Measurements from ENCODE around the gene GFER. TPM values are rescaled to one million over a fixed set of nuclear protein-coding genes. Genes with fewer than 3 reads are reported as not detected.

GFER gene
- total and polyA plus RNA-seq, 2 donors (not counting 1 experiment from before 2014, with no cell fraction given): 15.6 to 30.4 TPM

DNA sequence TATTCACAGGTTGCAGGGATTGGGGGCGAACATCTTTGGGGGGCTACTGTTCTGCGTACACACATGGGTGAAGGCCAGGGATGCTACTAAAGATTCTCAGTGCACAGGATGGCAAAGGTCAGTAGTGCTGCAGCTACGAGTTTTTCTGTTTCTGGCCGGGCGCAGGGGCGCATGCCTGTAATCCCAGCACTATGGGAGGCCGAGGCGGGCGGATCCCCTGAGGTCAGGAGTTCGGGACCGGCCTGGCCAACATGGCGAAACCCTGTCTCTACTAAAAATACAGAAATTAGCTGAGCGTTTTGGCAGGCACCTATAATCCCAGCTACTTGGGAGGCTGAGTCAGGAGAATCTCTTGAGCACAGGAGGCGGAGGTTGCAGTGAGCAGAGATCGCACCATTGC lies 29.5 kb downstream of the GFER start:
- Histone ChIP-seq H4K20me1 (ENCODE audit: control insufficient read depth, insufficient read depth, low read length, poor library complexity, severe bottlenecking) (peaks cover 7% of the 10 kb centered on the region), H3K36me3 (replicated peaks in 1 of 2; ENCODE audit: control extremely low read depth in 1 of 2, control insufficient read depth in 1 of 2, extremely low read depth in 1 of 2, insufficient read depth in 2 of 2, low read length in 1 of 2) (no peaks in the 10 kb centered on the region), H3K9me3 (ENCODE audit: control extremely low read depth in 1 of 3, control insufficient read depth in 2 of 3, insufficient read depth in 1 of 3, low read length in 2 of 3) (no peaks in the 10 kb centered on the region), H3K4me1 (ENCODE audit: control insufficient read depth in 2 of 2, insufficient read depth in 2 of 2, low read length in 2 of 2) (peaks cover 13 to 16% of the 10 kb centered on the region in 2 donors), H3K79me2 (ENCODE audit: control insufficient read depth, insufficient read depth, low read length) (peaks cover 15% of the 10 kb centered on the region), H3K27ac (ENCODE audit: low read length in 2 of 2) (no peak overlapping the region), H3K4me2 (replicated peaks; ENCODE audit: low read depth, low read length, poor library complexity, severe bottlenecking) (no peak overlapping the region), H2AFZ (ENCODE audit: insufficient read depth, low read depth, low read length, poor library complexity, severe bottlenecking) (no peak overlapping the region), H3K9ac (ENCODE audit: low read length) (no peak overlapping the region), H3K27me3 (replicated peaks in 1 of 4; ENCODE audit: control extremely low read depth in 1 of 4, control insufficient read depth in 3 of 4, insufficient read depth in 4 of 4, low read length in 3 of 4) (peaks cover 0 to 7% (median 0%) of the 10 kb centered on the region in 4 experiments), H3K4me3 (ENCODE audit: control extremely low read depth in 1 of 5, extremely low read depth in 1 of 5, insufficient read depth in 1 of 5, low read depth in 2 of 5, low read length in 4 of 5) (no peak overlapping the region)
- peaks cover 3% of the 10 kb centered on the region for H3K27me3 Mint-ChIP-seq
- ChIA-PET POLR2A (no interaction called here), CTCF (interaction anchor here (1.2 to 2.8 kb wide), 2 partner anchors 9 kb away, joined by 3 to 10 read pairs; no protein-coding TSS in a partner anchor)
- WGBS (ENCODE audit: insufficient coverage): 95% methylated on average over 13 of the region's 15 CpGs
- no peak overlapping the region for H3K27ac Mint-ChIP-seq
- ATAC-seq (ENCODE audit: low read depth): no peak
- intact Hi-C loops (cut with micrococcal nuclease): no loop called here
- no peak overlapping the region for H3K4me3 Mint-ChIP-seq
- H3K9me3 Mint-ChIP-seq (ENCODE audit: insufficient read depth): no peaks in the 10 kb centered on the region
- no peak for TF ChIP-seq EZH2 (IDR thresholded peaks at IDR 0.05; ENCODE audit: borderline replicate concordance, insufficient read depth, low read depth, low read length, poor library complexity, severe bottlenecking)
- TF ChIP-seq, protein P1, sequence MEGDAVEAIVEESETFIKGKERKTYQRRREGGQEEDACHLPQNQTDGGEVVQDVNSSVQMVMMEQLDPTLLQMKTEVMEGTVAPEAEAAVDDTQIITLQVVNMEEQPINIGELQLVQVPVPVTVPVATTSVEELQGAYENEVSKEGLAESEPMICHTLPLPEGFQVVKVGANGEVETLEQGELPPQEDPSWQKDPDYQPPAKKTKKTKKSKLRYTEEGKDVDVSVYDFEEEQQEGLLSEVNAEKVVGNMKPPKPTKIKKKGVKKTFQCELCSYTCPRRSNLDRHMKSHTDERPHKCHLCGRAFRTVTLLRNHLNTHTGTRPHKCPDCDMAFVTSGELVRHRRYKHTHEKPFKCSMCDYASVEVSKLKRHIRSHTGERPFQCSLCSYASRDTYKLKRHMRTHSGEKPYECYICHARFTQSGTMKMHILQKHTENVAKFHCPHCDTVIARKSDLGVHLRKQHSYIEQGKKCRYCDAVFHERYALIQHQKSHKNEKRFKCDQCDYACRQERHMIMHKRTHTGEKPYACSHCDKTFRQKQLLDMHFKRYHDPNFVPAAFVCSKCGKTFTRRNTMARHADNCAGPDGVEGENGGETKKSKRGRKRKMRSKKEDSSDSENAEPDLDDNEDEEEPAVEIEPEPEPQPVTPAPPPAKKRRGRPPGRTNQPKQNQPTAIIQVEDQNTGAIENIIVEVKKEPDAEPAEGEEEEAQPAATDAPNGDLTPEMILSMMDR (IDR thresholded peaks at IDR 0.05): no peak
- no peak for DNase-seq
- peaks cover 10% of the 10 kb centered on the region for H3K4me1 Mint-ChIP-seq

DNA sequence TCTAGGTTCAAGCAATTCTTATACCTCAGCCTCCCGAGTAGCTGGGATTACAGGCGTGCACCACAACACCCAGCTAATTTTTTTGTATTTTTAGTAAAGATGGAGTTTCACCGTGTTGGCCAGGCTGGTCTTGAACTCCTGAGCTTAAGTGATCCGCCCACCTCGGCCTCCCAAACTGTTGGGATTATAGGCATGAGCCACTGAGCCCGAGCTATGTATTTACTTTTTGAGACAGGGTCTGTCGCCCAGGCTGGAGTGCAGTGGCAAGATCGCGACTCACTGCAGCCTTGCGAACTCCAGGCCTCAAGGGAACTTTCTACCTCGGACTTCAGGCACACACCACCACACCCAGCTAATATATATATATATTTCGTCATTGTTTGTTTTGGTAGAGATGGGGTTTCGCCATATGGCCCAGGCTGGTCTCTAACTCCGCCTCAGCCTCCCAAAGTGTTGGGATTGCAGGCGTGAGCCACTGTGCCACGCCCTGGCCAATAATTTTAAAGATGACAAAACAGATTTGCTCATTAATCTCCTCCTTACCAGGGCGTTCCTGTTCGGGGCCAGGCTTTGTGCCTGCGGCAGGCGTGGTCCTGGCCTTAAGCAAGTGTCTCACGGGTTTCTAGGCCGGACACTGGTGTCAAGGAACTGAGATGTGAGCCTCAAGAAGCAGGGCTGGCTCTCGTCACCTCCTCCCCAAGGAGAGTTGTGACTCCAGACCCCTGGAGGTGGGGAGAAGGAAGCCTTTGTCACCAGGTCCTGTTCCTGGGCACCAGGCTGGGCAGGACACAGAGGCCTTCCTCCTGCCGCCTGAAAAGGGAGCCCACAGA lies 31.3 kb downstream of the GFER start:
- no peak for DNase-seq
- H3K4me3 Mint-ChIP-seq: no peak overlapping the region
- Histone ChIP-seq H3K4me2 (replicated peaks; ENCODE audit: low read depth, low read length, poor library complexity, severe bottlenecking) (no peak overlapping the region), H3K9ac (ENCODE audit: low read length) (no peak overlapping the region), H3K9me3 (ENCODE audit: control extremely low read depth in 1 of 3, control insufficient read depth in 2 of 3, insufficient read depth in 1 of 3, low read length in 2 of 3) (no peaks in the 10 kb centered on the region), H2AFZ (ENCODE audit: insufficient read depth, low read depth, low read length, poor library complexity, severe bottlenecking) (no peak overlapping the region), H4K20me1 (ENCODE audit: control insufficient read depth, insufficient read depth, low read length, poor library complexity, severe bottlenecking) (no peaks in the 10 kb centered on the region), H3K4me3 (ENCODE audit: control extremely low read depth in 1 of 5, extremely low read depth in 1 of 5, insufficient read depth in 1 of 5, low read depth in 2 of 5, low read length in 4 of 5) (no peak overlapping the region), H3K79me2 (ENCODE audit: control insufficient read depth, insufficient read depth, low read length) (peaks cover 3% of the 10 kb centered on the region), H3K4me1 (ENCODE audit: control insufficient read depth in 2 of 2, insufficient read depth in 2 of 2, low read length in 2 of 2) (peaks cover 12 to 15% of the 10 kb centered on the region in 2 donors), H3K27me3 (replicated peaks in 1 of 4; ENCODE audit: control extremely low read depth in 1 of 4, control insufficient read depth in 3 of 4, insufficient read depth in 4 of 4, low read length in 3 of 4) (peaks cover 0 to 21% (median 6%) of the 10 kb centered on the region in 4 experiments), H3K27ac (ENCODE audit: low read length in 2 of 2) (no peak overlapping the region), H3K36me3 (replicated peaks in 1 of 2; ENCODE audit: control extremely low read depth in 1 of 2, control insufficient read depth in 1 of 2, extremely low read depth in 1 of 2, insufficient read depth in 2 of 2, low read length in 1 of 2) (no peaks in the 10 kb centered on the region)
- no peaks in the 10 kb centered on the region for H3K9me3 Mint-ChIP-seq (ENCODE audit: insufficient read depth)
- ChIA-PET CTCF (interaction anchor here (0.6 kb wide), 1 partner anchor 139 kb away, joined by 3 read pairs; no protein-coding TSS in a partner anchor), POLR2A (no interaction called here)
- H3K27ac Mint-ChIP-seq: no peak overlapping the region
- ATAC-seq (ENCODE audit: low read depth): no peak
- intact Hi-C loops (cut with micrococcal nuclease): no loop called here
- TF ChIP-seq EZH2 (IDR thresholded peaks at IDR 0.05; ENCODE audit: borderline replicate concordance, insufficient read depth, low read depth, low read length, poor library complexity, severe bottlenecking): no peak
- TF ChIP-seq, protein P1 (IDR thresholded peaks at IDR 0.05): no peak
- peaks cover 1% of the 10 kb centered on the region for H3K4me1 Mint-ChIP-seq
- 92% methylated on average over 18 of the region's 24 CpGs for WGBS (ENCODE audit: insufficient coverage)
- peaks cover 11% of the 10 kb centered on the region for H3K27me3 Mint-ChIP-seq
